HG03064 (cell line): ENCODE measurements around the gene ASTN1.

Source experiments
- ATAC-seq: cut with Tn5 transposase; IDR thresholded peaks from one replicate; pipeline ENCODE4 v1.9.1; 2021; ENCODE audit warnings: low read depth; ENCODE audit not compliant: unreplicated experiment

Gene ASTN1

GRCh38 chr1:177165069-177165439 lies 542 bp upstream of the ASTN1 start:
- no peak for ATAC-seq

- no peak for ATAC-seq
Measured at GRCh38 chr1:177163844-177164379, 600 bp downstream of the ASTN1 start.

GRCh38 chr1:177162243-177162642 lies 2.3 kb downstream of the ASTN1 start:
- no peak for ATAC-seq

GRCh38 chr1:177146499-177146898 lies 18.0 kb downstream of the ASTN1 start:
- no peak for ATAC-seq

GRCh38 chr1:177145106-177146070 lies 19.1 kb downstream of the ASTN1 start:
- no peak for ATAC-seq

- no peak for ATAC-seq
Measured at GRCh38 chr1:177142791-177143271, 21.7 kb downstream of the ASTN1 start.

GRCh38 chr1:177142010-177142409 lies 22.5 kb downstream of the ASTN1 start:
- no peak for ATAC-seq

- ATAC-seq: no peak
Measured at GRCh38 chr1:177138347-177138746, 26.2 kb downstream of the ASTN1 start.

- no peak for ATAC-seq
Measured at GRCh38 chr1:177137814-177138213, 26.7 kb downstream of the ASTN1 start.

GRCh38 chr1:177135250-177135649 lies 29.3 kb downstream of the ASTN1 start:
- ATAC-seq: no peak

GRCh38 chr1:177133977-177134538 lies 30.5 kb downstream of the ASTN1 start:
- no peak for ATAC-seq

- no peak for ATAC-seq
Measured at GRCh38 chr1:177132141-177132540, 32.4 kb downstream of the ASTN1 start.

- ATAC-seq: no peak
Measured at GRCh38 chr1:177131723-177132122, 32.8 kb downstream of the ASTN1 start.

- ATAC-seq: no peak
Measured at GRCh38 chr1:177130451-177130945, 34.0 kb downstream of the ASTN1 start.

GRCh38 chr1:177128665-177129281 lies 35.7 kb downstream of the ASTN1 start:
- no peak for ATAC-seq

GRCh38 chr1:177126267-177126666 lies 38.2 kb downstream of the ASTN1 start:
- ATAC-seq: no peak

- no peak for ATAC-seq
Measured at GRCh38 chr1:177124577-177125278, 39.8 kb downstream of the ASTN1 start.

GRCh38 chr1:177122461-177123251 lies 41.9 kb downstream of the ASTN1 start:
- ATAC-seq: no peak

- ATAC-seq: no peak
Measured at GRCh38 chr1:177119311-177119710, 45.2 kb downstream of the ASTN1 start.

GRCh38 chr1:177118901-177119300 lies 45.6 kb downstream of the ASTN1 start:
- no peak for ATAC-seq
